ENCODE data around the gene TSN.

Gene TSN

GRCh38 chr2:121798617-121799016 lies 43.2 kb downstream of the TSN start:
- no peak for TF ChIP-seq REST (IDR thresholded peaks at IDR 0.05; ENCODE audit: insufficient read depth in 1 of 2, low read depth in 2 of 2, low read length in 2 of 2)
- no peak for TF ChIP-seq TAF1 (IDR thresholded peaks at IDR 0.05; ENCODE audit: borderline replicate concordance, insufficient read depth, low read length)
- TF ChIP-seq SIN3A (IDR thresholded peaks at IDR 0.05; ENCODE audit: borderline replicate concordance, insufficient read depth, low read length): no peak
- TF ChIP-seq FOXP2 (optimal IDR thresholded peaks at IDR 0.05; ENCODE audit: borderline replicate concordance, extremely low read depth, extremely low read length, insufficient read depth): no peak
- no peak for TF ChIP-seq POLR2AphosphoS5 (IDR thresholded peaks at IDR 0.05; ENCODE audit: low read depth, low read length)

GRCh38 chr2:121801916-121802315 lies 46.5 kb downstream of the TSN start:
- TF ChIP-seq POLR2AphosphoS5 (IDR thresholded peaks at IDR 0.05; ENCODE audit: low read depth, low read length) (no peak), REST (IDR thresholded peaks at IDR 0.05; ENCODE audit: insufficient read depth in 1 of 2, low read depth in 2 of 2, low read length in 2 of 2) (no peak), SIN3A (IDR thresholded peaks at IDR 0.05; ENCODE audit: borderline replicate concordance, insufficient read depth, low read length) (no peak), TAF1 (IDR thresholded peaks at IDR 0.05; ENCODE audit: borderline replicate concordance, insufficient read depth, low read length) (no peak), FOXP2 (optimal IDR thresholded peaks at IDR 0.05; ENCODE audit: borderline replicate concordance, extremely low read depth, extremely low read length, insufficient read depth) (no peak)

- TF ChIP-seq REST (IDR thresholded peaks at IDR 0.05; ENCODE audit: insufficient read depth in 1 of 2, low read depth in 2 of 2, low read length in 2 of 2): no peak
- TF ChIP-seq FOXP2 (optimal IDR thresholded peaks at IDR 0.05; ENCODE audit: borderline replicate concordance, extremely low read depth, extremely low read length, insufficient read depth): no peak
- TF ChIP-seq SIN3A (IDR thresholded peaks at IDR 0.05; ENCODE audit: borderline replicate concordance, insufficient read depth, low read length): no peak
- TF ChIP-seq POLR2AphosphoS5 (IDR thresholded peaks at IDR 0.05; ENCODE audit: low read depth, low read length): no peak
- no peak for TF ChIP-seq TAF1 (IDR thresholded peaks at IDR 0.05; ENCODE audit: borderline replicate concordance, insufficient read depth, low read length)
Measured at GRCh38 chr2:121803503-121803902, 48.1 kb downstream of the TSN start.

- TF ChIP-seq TAF1 (IDR thresholded peaks at IDR 0.05; ENCODE audit: borderline replicate concordance, insufficient read depth, low read length) (no peak), REST (IDR thresholded peaks at IDR 0.05; ENCODE audit: insufficient read depth in 1 of 2, low read depth in 2 of 2, low read length in 2 of 2) (no peak), SIN3A (IDR thresholded peaks at IDR 0.05; ENCODE audit: borderline replicate concordance, insufficient read depth, low read length) (no peak), FOXP2 (optimal IDR thresholded peaks at IDR 0.05; ENCODE audit: borderline replicate concordance, extremely low read depth, extremely low read length, insufficient read depth) (no peak), POLR2AphosphoS5 (IDR thresholded peaks at IDR 0.05; ENCODE audit: low read depth, low read length) (no peak)
Measured at GRCh38 chr2:121804340-121804739, 48.9 kb downstream of the TSN start.

Measured in PFSK-1 (cell line).